ENCODE results near the gene FUT2. TPM values are rescaled to one million over a fixed set of nuclear protein-coding genes. Genes with fewer than 3 reads are reported as not detected.
"Not testable (repeated sequence)": the region's sequence is repeated elsewhere in the genome, so short reads cannot be mapped to it uniquely, and the experiment has no call there.

The FUT2 gene
- total RNA-seq, 1 experiment from 2014 or later = 12.5 TPM

DNA sequence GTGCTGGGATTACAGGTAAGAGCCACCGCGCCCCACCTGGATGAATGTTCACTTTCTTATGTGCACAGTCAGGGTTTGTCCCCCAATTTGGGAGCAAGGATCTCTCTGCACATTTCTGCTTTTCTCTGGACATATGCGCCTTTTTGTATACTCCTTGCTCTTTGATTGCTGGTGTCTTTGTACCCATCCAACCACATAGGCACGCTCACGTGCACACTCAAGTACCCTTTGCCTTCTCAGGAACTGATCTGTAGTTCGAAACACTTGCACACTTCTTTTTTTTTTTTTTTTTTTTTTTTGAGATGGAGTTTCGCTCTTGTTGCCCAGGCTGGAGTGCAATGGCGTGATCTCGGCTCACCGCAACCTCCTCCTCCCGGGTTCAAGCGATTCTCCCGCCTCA, 22.3 kb downstream of the FUT2 start:
- H3K79me2 ChIP-seq (ENCODE audit: insufficient read depth, low read length); H3K4me2 ChIP-seq (ENCODE audit: low read length); H3K9ac ChIP-seq (ENCODE audit: low read length); H3K36me3 ChIP-seq (ENCODE audit: control insufficient read depth in 1 of 2, insufficient read depth in 2 of 2, low read length in 2 of 2); BruUV-seq (replicated peaks); POLR2A ChIA-PET; CTCF ChIA-PET; H3K27me3 ChIP-seq (ENCODE audit: insufficient read depth, low read length); RAD21 ChIA-PET (ENCODE audit: low non-redundant PET in 1 of 2, low total read pairs in 2 of 2, uncharacterized antibody in 2 of 2, unreplicated experiment in 2 of 2); H4K20me1 ChIP-seq (ENCODE audit: insufficient read depth); intact Hi-C loops (cut with micrococcal nuclease); ATAC-seq; H3K9me2 ChIP-seq (ENCODE audit: insufficient read depth); H3K9me3 ChIP-seq (ENCODE audit: control insufficient read depth in 1 of 2, insufficient read depth in 1 of 2, low read depth in 1 of 2, low read length in 2 of 2); H3K4me3 ChIP-seq (replicated peaks in 1 of 2; ENCODE audit: low read depth in 1 of 2, low read length in 2 of 2); DNase-seq (ENCODE audit: low read depth, low spot score); H3K27ac ChIP-seq (ENCODE audit: low read depth, low read length); H2AFZ ChIP-seq (ENCODE audit: low read depth, low read length, poor library complexity, severe bottlenecking): not testable (repeated sequence)
- peaks cover 6 to 39% of the 10 kb centered on the region in 2 experiments for H3K4me1 ChIP-seq (ENCODE audit: control insufficient read depth in 1 of 2, insufficient read depth in 2 of 2, low read length in 2 of 2)

DNA sequence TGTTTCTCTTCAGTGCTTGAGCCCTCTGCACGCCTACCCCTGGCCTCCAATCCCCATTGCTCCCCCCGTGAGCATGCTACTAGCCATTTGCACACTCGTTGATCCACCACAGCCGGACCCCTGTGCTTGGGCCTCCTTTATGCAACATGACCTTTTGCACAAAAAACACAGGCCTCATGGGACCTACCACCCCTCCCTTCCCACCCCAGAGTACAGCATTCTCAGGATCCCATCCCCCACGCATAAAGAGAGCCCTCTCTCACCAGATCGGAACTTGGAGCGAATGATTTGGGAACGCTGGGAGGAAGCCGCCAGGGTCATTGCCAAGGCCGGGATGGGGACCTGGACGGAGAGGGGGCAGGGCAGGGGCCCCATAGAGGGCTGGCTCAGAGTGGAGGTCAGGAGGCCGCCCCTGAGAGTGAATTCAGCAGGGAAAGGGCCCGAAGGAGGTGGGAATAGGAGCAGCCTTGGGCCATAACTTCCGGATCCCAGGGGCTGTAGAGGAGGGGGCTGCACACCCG, 23.0 kb downstream of the FUT2 start:
- no peak overlapping the region for H3K9ac ChIP-seq (ENCODE audit: low read length)
- H3K9me3 ChIP-seq (ENCODE audit: control insufficient read depth in 1 of 2, insufficient read depth in 1 of 2, low read depth in 1 of 2, low read length in 2 of 2) = no peaks in the 10 kb centered on the region
- CTCF ChIA-PET = no interaction called here
- ATAC-seq (no peak), DNase-seq (ENCODE audit: low read depth, low spot score) (no peak)
- no peaks in the 10 kb centered on the region for H4K20me1 ChIP-seq (ENCODE audit: insufficient read depth)
- intact Hi-C loops (cut with micrococcal nuclease) = no loop called here
- RAD21 ChIA-PET (ENCODE audit: low non-redundant PET in 1 of 2, low total read pairs in 2 of 2, uncharacterized antibody in 2 of 2, unreplicated experiment in 2 of 2) = no interaction called here
- POLR2A ChIA-PET = no interaction called here
- H3K4me1 ChIP-seq (ENCODE audit: control insufficient read depth in 1 of 2, insufficient read depth in 2 of 2, low read length in 2 of 2) = peaks cover 6 to 33% of the 10 kb centered on the region in 2 experiments
- H3K36me3 ChIP-seq (ENCODE audit: control insufficient read depth in 1 of 2, insufficient read depth in 2 of 2, low read length in 2 of 2) = no peaks in the 10 kb centered on the region
- TF ChIP-seq POLR2AphosphoS5 (IDR thresholded peaks at IDR 0.05; ENCODE audit: low read depth, low read length) (no peak), ZNF274 (IDR thresholded peaks at IDR 0.05; ENCODE audit: low read depth, low read length) (no peak), JUND (IDR thresholded peaks at IDR 0.05) (no peak), POLR2A (IDR thresholded peaks at IDR 0.05; ENCODE audit: borderline replicate concordance, extremely low read depth, insufficient read depth, insufficient read length) (no peak), EZH2 (IDR thresholded peaks at IDR 0.05) (no peak)
- TF ChIP-seq, protein P1, sequence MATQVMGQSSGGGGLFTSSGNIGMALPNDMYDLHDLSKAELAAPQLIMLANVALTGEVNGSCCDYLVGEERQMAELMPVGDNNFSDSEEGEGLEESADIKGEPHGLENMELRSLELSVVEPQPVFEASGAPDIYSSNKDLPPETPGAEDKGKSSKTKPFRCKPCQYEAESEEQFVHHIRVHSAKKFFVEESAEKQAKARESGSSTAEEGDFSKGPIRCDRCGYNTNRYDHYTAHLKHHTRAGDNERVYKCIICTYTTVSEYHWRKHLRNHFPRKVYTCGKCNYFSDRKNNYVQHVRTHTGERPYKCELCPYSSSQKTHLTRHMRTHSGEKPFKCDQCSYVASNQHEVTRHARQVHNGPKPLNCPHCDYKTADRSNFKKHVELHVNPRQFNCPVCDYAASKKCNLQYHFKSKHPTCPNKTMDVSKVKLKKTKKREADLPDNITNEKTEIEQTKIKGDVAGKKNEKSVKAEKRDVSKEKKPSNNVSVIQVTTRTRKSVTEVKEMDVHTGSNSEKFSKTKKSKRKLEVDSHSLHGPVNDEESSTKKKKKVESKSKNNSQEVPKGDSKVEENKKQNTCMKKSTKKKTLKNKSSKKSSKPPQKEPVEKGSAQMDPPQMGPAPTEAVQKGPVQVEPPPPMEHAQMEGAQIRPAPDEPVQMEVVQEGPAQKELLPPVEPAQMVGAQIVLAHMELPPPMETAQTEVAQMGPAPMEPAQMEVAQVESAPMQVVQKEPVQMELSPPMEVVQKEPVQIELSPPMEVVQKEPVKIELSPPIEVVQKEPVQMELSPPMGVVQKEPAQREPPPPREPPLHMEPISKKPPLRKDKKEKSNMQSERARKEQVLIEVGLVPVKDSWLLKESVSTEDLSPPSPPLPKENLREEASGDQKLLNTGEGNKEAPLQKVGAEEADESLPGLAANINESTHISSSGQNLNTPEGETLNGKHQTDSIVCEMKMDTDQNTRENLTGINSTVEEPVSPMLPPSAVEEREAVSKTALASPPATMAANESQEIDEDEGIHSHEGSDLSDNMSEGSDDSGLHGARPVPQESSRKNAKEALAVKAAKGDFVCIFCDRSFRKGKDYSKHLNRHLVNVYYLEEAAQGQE (IDR thresholded peaks at IDR 0.05; ENCODE audit: low read depth) = no peak
- TF ChIP-seq, protein P2, sequence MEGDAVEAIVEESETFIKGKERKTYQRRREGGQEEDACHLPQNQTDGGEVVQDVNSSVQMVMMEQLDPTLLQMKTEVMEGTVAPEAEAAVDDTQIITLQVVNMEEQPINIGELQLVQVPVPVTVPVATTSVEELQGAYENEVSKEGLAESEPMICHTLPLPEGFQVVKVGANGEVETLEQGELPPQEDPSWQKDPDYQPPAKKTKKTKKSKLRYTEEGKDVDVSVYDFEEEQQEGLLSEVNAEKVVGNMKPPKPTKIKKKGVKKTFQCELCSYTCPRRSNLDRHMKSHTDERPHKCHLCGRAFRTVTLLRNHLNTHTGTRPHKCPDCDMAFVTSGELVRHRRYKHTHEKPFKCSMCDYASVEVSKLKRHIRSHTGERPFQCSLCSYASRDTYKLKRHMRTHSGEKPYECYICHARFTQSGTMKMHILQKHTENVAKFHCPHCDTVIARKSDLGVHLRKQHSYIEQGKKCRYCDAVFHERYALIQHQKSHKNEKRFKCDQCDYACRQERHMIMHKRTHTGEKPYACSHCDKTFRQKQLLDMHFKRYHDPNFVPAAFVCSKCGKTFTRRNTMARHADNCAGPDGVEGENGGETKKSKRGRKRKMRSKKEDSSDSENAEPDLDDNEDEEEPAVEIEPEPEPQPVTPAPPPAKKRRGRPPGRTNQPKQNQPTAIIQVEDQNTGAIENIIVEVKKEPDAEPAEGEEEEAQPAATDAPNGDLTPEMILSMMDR (IDR thresholded peaks at IDR 0.05 in 2 of 3, conservative IDR thresholded peaks at IDR 0.05 in 1 of 3; ENCODE audit: borderline replicate concordance in 1 of 3, insufficient read depth in 1 of 3, low read depth in 2 of 3, low read length in 2 of 3) = no peak
- BruUV-seq (replicated peaks) = no TSS peak
- no peak overlapping the region for H3K4me2 ChIP-seq (ENCODE audit: low read length)
- no peaks in the 10 kb centered on the region for H3K9me2 ChIP-seq (ENCODE audit: insufficient read depth)
- no peak overlapping the region for H3K4me3 ChIP-seq (replicated peaks in 1 of 2; ENCODE audit: low read depth in 1 of 2, low read length in 2 of 2)
- no peak overlapping the region for H2AFZ ChIP-seq (ENCODE audit: low read depth, low read length, poor library complexity, severe bottlenecking)
- no peaks in the 10 kb centered on the region for H3K27me3 ChIP-seq (ENCODE audit: insufficient read depth, low read length)
- no peak overlapping the region for H3K27ac ChIP-seq (ENCODE audit: low read depth, low read length)
- H3K79me2 ChIP-seq (ENCODE audit: insufficient read depth, low read length) = no peaks in the 10 kb centered on the region

Data from HCT116 (cell line).